Measurements from ENCODE around the gene SYT1.

SYT1 gene

DNA sequence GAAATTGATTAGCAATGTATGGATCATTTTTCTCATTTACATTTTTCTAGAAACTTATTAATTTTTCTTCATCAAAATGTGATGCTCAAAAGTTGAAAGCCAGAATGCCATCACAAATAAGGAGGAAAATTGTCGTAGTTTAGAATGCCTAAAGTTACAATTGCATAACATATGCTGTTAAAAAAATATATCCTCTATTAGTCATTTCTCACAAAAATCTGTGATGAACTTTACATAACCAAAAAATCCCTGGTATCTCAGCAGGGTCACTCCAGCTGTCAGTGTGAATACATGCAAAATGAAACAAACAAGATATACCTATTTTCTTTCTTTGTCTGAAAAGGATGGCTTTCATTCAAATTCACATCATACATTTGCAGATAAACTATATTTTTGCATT, 467.3 kb downstream of the SYT1 start (continued):
- TF ChIP-seq, protein P1, sequence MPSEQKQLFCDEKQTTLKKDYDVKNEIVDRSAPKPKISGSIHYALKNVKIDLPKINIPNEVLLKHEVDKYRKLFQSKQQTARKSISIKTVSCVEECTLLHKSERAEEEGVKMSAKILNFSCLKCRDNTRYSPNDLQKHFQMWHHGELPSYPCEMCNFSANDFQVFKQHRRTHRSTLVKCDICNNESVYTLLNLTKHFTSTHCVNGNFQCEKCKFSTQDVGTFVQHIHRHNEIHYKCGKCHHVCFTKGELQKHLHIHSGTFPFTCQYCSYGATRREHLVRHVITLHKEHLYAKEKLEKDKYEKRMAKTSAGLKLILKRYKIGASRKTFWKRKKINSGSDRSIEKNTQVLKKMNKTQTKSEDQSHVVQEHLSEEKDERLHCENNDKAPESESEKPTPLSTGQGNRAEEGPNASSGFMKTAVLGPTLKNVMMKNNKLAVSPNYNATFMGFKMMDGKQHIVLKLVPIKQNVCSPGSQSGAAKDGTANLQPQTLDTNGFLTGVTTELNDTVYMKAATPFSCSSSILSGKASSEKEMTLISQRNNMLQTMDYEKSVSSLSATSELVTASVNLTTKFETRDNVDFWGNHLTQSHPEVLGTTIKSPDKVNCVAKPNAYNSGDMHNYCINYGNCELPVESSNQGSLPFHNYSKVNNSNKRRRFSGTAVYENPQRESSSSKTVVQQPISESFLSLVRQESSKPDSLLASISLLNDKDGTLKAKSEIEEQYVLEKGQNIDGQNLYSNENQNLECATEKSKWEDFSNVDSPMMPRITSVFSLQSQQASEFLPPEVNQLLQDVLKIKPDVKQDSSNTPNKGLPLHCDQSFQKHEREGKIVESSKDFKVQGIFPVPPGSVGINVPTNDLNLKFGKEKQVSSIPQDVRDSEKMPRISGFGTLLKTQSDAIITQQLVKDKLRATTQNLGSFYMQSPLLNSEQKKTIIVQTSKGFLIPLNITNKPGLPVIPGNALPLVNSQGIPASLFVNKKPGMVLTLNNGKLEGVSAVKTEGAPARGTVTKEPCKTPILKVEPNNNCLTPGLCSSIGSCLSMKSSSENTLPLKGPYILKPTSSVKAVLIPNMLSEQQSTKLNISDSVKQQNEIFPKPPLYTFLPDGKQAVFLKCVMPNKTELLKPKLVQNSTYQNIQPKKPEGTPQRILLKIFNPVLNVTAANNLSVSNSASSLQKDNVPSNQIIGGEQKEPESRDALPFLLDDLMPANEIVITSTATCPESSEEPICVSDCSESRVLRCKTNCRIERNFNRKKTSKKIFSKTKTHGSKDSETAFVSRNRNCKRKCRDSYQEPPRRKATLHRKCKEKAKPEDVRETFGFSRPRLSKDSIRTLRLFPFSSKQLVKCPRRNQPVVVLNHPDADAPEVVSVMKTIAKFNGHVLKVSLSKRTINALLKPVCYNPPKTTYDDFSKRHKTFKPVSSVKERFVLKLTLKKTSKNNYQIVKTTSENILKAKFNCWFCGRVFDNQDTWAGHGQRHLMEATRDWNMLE (tag by site-specific recombination; conservative IDR thresholded peaks at IDR 0.05; ENCODE audit: low read depth) = no peak
- TF ChIP-seq ZSCAN30 (tag by site-specific recombination; IDR thresholded peaks at IDR 0.05) (no peak), ZNF707 (tag by site-specific recombination; IDR thresholded peaks at IDR 0.05) (no peak), ZNF112 (tag by site-specific recombination; IDR thresholded peaks at IDR 0.05) (no peak), ZNF48 (tag by site-specific recombination; IDR thresholded peaks at IDR 0.05) (no peak), ZNF302 (tag by site-specific recombination; IDR thresholded peaks at IDR 0.05; ENCODE audit: low read depth) (no peak), ZNF248 (tag by site-specific recombination; IDR thresholded peaks at IDR 0.05) (no peak), ZNF501 (tag by site-specific recombination; IDR thresholded peaks at IDR 0.05) (no peak)
- TF ChIP-seq, protein P2, sequence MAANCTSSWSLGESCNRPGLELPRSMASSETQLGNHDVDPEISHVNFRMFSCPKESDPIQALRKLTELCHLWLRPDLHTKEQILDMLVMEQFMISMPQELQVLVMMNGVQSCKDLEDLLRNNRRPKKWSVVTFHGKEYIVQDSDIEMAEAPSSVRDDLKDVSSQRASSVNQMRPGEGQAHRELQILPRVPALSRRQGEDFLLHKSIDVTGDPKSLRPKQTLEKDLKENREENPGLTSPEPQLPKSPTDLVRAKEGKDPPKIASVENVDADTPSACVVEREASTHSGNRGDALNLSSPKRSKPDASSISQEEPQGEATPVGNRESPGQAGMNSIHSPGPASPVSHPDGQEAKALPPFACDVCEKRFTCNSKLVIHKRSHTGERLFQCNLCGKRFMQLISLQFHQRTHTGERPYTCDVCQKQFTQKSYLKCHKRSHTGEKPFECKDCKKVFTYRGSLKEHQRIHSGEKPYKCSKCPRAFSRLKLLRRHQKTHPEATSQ (tag by site-specific recombination; IDR thresholded peaks at IDR 0.05) = no peak

DNA sequence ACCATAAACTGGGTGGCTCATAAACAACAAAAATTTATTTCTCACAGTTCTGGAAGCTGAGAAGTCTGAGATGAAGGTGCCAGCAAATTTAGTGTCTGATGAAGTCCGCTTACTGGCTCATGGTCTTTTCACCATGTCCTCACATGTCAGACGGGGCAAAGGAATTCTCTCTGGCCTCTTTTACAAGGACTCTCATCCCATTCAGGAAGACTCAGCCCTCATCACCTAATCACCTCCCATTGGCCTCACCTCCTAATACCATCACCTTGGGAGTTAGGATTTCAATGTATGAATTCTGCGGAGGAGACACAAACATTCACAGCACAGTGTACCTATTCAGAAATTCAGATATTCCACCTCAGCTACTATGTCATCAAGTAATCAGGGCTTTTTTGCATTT, 468.6 kb downstream of the SYT1 start:
- Histone ChIP-seq H3K4me3 (ENCODE audit: low read depth, low read length) (no peak overlapping the region), H3K27ac (ENCODE audit: extremely low read depth, low read depth, low read length) (no peak overlapping the region), H3K4me1 (ENCODE audit: control insufficient read depth, insufficient read depth, low read length) (no peaks in the 10 kb centered on the region), H3K36me3 (ENCODE audit: control insufficient read depth in 2 of 2, insufficient read depth in 1 of 2, low read length in 2 of 2) (no peaks in the 10 kb centered on the region), H3K9me3 (ENCODE audit: control insufficient read depth, insufficient read depth, low read depth, low read length) (no peaks in the 10 kb centered on the region)
- ChIA-PET POLR2A (no interaction called here), CTCF (no interaction called here)
- TF ChIP-seq ZNF561 (tag by site-specific recombination; IDR thresholded peaks at IDR 0.05; ENCODE audit: borderline replicate concordance) (no peak), ZIC2 (tag by site-specific recombination; IDR thresholded peaks at IDR 0.05) (no peak), ZNF629 (tag by site-specific recombination; IDR thresholded peaks at IDR 0.05) (no peak), KLF8 (tag by site-specific recombination; IDR thresholded peaks at IDR 0.05) (no peak), ZNF792 (tag by site-specific recombination; IDR thresholded peaks at IDR 0.05) (no peak), ZNF155 (tag by site-specific recombination; IDR thresholded peaks at IDR 0.05) (no peak), ZNF26 (tag by site-specific recombination; IDR thresholded peaks at IDR 0.05) (no peak), ZNF549 (tag by site-specific recombination; IDR thresholded peaks at IDR 0.05) (no peak), KLF17 (tag by site-specific recombination; IDR thresholded peaks at IDR 0.05) (no peak), ELK4 (IDR thresholded peaks at IDR 0.05; ENCODE audit: borderline replicate concordance, low read depth, low read length) (no peak), PRDM6 (tag by site-specific recombination; IDR thresholded peaks at IDR 0.05) (no peak), ZNF670 (tag by site-specific recombination; IDR thresholded peaks at IDR 0.05; ENCODE audit: low read depth) (no peak), ZNF37A (tag by site-specific recombination; IDR thresholded peaks at IDR 0.05) (no peak), ZXDB (tag by site-specific recombination; IDR thresholded peaks at IDR 0.05) (no peak), ZNF514 (tag by site-specific recombination; IDR thresholded peaks at IDR 0.05) (no peak), ZBTB48 (tag by site-specific recombination; IDR thresholded peaks at IDR 0.05) (no peak), ZNF501 (tag by site-specific recombination; IDR thresholded peaks at IDR 0.05) (no peak)

All from HEK293 (cell line).